Activated CD8-positive, alpha-beta memory T cell treated with anti-CD3 and anti-CD28 coated beads for 24 hours (primary cell): ENCODE results near the gene CLMP.
"Not testable (repeated sequence)": the region's sequence is repeated elsewhere in the genome, so short reads cannot be mapped to it uniquely, and the experiment has no call there.

Experiments used
- DNase-seq: peaks from one replicate; pipeline ENCODE4 v3.0.0-alpha.2; 2020

Gene CLMP

DNA sequence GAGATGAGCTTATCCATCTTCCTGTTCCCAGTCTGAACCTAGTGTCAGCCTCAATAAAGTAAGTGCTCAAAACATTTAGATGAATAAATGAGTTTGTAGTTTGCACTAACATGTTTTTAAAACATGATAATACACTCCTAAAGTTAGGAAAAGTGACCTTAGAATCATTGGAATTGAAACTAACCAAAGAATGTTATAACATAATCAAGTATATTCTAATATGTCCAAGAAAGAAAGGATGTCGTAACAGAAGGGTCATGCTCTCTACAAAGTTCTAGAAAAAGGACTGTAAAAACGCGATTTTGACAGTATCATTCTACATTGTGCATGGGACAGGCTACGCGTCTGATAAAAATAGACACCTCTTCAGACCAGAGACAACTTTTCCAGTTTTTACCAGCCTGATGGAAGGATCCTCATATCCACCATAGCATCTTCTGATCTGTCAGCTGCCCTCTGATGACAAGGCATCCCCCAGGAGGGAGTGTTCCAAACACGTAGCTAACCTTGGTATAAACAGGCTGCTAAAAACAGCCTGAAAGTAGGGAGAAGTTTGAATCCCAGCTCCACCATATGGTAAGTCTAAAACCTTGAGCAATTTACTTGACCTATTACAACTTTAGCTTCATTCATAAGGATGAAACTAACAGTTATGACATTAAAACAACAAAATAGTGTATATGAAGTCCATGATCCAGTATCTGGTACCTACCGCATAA is 30.2 kb downstream of the CLMP start:
- DNase-seq: no peak

GRCh38 chr11:123163621-123164020 is 31.4 kb downstream of the CLMP start:
- DNase-seq: no peak

DNA sequence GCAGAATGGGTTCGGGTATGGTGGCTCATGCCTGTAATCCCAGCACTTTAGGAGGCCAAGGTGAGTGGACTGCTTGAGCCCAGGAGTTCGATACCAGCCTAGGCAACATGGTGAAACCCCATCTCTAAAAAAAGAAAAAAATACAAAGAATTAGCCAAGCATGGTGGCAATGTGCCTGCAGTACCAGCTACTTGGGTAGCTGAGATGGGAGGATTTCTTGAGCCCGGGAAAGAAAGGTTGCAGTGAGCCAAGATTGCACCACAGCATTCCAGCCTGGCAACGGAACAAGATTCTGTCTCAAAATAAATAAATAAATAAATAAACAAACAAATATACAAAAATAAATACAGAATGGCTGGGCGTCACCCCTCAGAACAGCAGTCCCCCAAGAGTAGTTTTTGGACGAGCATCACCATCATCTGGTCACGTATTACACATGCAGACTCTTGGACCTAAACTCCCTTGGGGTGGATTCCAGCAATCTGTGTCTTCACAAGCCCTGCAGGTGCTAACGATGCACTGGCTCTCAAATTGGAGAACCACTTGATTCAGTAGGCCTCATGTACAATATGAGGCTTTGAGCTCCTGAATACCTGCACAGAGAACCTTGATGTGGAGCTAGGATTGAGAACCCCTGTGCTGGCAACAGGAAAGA is 33.5 kb downstream of the CLMP start:
- no peak for DNase-seq

- no peak for DNase-seq
Observed at GRCh38 chr11:123159183-123159857, 35.7 kb downstream of the CLMP start.

GRCh38 chr11:123158033-123159003 is 36.7 kb downstream of the CLMP start:
- no peak for DNase-seq

DNA sequence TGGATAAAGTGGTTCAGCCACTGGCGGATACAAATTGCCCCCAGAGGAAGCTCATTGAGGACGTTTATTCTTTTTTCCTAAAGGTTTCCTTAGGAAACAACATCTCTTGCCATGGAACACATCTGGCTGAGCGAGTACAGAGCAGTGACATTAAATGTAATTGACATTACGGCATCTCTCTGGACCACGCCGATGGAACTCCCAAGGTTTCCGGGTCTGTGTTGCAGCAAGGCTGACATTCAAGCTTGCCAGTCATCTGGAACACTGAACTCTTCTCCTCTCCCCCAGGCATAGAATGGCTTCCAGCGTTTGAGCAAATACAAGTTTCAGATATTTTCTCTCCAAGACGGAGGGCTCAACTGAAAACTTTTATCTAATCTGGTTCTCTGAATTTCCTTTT is 42.1 kb downstream of the CLMP start:
- no peak for DNase-seq

GRCh38 chr11:123152346-123152745 is 42.7 kb downstream of the CLMP start:
- DNase-seq: not testable (repeated sequence)

DNA sequence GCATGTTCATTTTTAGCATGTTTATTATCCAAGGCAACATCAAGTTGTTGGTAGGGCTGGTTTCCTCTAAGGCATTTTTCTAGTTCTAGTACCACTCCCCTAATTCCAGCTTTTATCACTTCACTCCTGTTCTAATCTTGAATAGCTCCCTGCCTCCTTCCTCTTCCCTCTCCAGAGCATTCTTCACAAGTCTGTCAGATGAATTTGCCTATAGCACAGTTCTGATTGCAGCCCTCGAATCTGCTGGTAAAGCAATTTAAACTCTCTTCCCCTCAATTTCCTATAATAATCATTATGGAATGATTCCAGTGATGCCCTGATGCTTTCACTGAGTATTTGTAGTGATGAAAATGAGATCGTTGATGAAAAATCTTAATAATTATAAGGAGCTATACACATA is 43.3 kb downstream of the CLMP start:
- DNase-seq: no peak

DNA sequence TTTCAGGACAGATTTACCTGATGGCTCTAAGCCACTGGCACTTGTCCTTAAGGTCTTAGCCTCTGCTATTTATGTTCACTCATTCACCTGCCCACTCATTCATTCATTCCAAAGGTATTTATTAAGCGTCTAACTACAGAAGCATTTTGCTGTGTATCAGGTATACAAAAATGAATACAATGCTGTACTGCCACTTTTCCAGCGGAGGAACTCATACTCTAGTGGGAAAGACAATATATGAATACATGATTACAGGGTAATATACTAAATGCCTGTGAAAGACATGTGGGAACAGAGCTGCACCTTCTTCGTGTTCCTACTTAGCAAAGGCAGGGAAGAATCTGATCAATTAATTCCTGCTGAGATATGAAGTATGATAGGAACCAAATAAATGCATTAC is 43.7 kb downstream of the CLMP start:
- DNase-seq: no peak

DNA sequence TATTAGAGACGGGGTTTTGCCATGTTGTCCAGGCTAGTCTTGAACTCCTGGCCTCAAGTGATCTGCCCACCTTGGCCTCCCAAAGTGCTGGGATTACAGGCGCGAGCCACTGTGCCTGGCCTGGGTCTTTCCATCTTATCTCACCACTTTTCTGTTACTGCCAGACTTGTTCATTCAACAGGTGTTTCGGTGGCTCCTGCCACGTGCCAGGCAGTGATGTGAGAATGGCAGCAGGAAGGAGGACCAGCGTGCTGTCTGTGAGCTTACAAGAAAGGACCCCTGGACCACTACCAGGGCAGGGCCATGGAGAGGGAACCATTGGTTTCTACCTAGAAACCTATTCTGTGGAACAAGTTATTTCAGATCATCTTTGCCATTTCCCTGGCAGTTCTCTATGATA is 44.2 kb downstream of the CLMP start:
- DNase-seq: no peak

DNA sequence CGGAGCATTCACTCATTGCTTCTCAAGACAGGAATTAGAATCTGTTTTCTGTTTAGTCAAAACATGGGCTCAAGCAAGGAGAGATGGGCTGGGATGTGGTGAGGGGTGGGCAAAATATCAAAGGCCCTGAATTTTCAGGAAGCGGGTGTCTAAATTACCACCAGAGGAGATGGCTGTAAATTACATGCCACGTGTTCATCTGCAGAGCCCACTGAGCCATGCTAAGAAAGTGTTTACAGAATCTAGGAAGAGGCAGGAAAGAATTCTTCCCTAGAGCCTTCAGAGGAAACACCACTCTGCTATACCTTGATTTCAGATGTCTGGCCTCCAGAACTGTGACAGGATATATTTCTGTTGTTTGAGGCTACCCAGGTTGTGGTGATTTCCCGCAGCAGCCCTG is 46.1 kb downstream of the CLMP start:
- no peak for DNase-seq

DNA sequence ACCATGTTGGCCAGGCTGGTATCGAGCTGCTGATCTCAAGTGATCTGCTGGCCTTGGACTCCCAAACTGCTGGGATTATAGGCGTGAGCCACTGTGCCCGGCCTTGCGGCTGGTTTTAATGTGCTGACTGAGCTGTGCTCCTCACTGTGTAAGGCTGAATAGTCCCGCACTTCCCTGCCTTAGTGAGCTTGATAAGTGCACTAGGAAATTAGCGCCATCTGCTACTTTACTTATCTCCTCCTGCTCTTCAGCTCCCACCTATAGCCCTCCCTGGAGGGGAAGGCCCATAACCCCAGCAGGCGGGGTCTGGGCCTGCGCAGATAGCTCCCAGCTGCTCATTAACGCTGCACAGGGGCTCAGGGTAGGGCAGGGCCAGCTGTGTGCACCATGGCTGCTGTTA is 49.4 kb downstream of the CLMP start:
- no peak for DNase-seq

DNA sequence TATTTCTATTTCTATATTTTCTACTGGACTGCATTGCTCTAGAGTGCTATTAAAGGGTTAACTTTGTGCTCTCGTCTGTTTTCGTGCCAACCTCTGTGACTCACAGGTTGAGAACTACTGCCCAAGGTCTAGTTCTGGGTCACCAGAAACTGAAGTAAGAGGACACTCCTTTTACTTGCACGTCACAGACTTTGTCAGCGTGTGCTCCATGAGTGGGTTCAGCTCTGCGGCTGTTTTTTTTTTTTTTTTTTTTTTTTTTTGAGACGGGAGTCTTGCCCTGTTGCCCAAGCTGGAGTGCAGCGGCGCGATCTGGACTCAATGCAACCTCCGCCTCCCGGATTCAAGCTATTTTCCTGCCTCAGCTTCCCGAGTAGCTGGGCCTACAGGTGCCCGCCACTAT is 49.8 kb downstream of the CLMP start:
- no peak for DNase-seq

DNA sequence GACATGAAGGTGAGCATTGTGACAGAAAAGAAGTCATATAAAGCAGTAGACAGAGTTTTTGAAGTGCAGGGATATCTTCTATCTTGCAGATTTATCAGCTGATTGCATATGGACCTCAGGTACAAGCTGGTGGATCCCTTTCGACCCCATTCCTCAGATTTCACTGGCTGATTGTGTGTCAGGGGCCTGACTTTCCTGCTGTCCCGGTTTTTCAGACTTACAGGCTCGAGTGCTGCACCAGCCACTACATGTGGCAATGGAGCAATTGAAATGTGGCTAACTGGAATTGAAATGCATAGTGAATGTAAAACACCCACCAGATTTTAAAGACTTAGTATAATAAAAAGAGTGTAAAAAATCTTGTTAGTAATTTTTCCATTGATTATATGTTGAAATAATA is 50.3 kb downstream of the CLMP start:
- no peak for DNase-seq

DNA sequence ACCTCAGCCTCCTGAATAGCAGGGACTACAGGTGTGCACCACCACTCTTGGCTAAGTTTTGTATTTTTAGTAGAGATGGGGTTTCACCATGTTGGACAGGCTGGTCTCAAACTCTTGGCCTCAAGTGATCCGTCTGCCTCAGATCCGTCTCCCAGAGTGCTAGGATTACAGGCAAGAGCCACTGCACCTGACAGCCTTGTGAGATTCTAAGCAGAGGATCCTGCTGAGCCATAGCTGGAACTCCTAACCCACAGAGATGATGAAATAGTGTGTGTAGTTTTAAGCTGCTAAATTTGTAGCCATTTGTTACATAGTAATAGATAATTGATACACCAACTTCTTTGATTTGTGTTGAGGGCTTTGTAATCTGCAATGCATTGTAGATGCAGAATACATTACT is 51.1 kb downstream of the CLMP start:
- no peak for DNase-seq

GRCh38 chr11:123143476-123143875 is 51.6 kb downstream of the CLMP start:
- no peak for DNase-seq

DNA sequence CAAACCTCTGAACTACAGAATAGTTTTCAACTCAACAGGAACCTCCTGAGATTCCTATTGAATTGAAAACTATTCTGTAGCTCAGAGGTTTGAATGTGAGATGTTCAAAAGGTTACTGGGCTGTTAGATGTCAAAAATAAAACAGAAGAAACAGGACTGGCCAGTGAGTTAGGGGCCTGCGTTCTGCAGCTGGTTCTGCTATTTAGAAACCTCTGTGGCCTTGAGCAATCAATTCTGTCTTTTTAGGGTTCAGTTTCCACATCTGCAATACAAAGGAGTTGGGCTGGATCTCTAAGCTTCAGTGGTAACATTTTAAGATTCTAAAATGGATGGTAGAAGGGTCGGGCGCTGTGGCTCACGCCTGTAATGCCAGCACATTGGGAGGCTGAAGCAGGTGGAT is 55.8 kb downstream of the CLMP start:
- DNase-seq: no peak

DNA sequence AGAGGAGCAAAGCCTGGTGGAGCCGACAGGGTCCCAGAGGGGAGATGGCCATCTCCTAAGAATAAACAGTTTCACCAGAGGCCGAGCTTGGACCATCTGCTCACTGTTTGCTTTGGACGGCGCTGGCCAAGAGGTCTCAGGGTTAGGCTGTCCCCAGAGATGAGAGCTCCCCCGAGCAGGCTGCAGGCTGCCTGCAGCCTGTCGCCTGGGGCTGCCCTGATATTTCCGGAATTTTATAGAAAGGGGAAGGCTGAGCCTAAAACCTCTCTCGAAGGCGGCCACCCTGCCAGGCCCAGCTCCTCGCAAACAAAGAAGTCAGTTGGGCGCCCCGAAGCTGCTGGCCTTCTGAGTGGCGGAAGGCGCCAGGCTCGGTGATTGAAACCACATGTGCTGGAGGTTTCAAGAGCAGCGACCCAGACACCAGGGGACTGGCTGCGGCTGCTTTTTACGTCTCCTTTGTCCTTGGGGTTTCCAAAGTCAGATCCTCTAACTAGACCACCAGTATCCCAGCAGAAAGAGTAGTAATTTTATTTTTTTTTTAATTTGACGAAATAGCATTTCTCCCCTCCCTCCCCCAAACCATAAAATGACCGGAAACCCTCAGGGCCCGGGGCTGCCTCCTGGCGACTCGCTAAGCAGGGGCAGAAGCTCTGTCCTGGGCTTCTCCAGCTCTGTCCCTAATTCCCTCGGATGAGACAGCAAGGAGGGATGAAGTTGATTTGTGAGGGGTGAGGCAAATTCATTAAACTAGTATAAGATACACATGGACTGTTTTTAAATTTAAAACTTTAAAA is 57.4 kb downstream of the CLMP start:
- DNase-seq: no peak

GRCh38 chr11:123135863-123136446 is 59.1 kb downstream of the CLMP start:
- DNase-seq: no peak

GRCh38 chr11:123132881-123133280 is 62.2 kb downstream of the CLMP start:
- DNase-seq: no peak

DNA sequence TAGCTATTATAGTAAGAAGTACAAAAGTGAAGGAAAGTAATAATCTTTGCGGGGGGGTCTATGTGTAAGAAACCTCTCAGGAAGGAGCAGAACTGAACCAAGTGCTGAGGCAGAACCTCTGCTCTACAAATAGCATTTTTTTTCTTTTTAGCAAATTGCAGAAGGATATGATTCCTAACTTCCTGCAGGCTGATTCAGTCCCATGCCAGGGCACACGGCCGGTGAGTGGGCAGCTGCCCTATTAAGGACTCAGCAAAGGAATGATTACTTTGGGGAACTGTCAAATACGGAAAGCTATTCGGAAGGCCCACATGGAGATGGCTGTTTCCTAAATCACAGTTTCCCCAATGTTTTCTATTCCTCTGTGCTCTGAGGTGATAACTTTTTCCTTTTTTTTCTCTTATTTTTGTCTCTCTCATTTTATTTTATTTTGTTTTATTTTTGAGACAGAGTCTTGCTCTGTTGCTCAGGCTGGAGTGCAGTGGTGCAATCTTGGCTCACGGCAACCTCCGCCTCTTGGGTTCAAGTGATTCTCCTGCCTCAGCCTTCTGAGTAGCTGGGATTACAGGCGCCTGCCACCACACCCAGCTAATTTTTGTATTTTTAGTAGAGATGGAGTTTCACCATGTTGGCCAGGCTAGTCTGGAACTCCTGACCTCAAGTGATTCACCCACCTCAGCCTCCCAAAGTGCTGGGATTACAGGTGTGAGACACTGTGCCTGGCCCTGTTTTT is 62.8 kb downstream of the CLMP start:
- DNase-seq: not testable (repeated sequence)
